Measurements from ENCODE around the gene LILRB3.

DNA sequence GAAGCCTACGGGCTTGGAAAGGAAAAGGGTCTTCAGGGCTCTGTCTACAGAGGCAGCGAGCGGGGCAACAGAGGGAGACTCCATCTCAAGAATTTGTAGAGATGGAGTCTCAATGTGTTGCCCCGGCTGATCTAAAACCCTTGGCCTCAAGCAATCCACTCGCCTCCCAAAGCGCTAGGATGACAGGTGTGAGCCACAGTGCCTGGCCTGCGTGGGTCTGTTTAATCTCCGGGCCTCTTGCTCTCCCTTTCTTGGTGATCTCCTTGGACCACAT is 14.1 kb downstream of the LILRB3 start:
- no peak for TF ChIP-seq POLR2A (IDR thresholded peaks at IDR 0.05; ENCODE audit: low read length)
- TF ChIP-seq GATA1 (IDR thresholded peaks at IDR 0.05; ENCODE audit: low read depth, low read length), result no peak
